ENCODE results near the gene RAD51B.

DNA sequence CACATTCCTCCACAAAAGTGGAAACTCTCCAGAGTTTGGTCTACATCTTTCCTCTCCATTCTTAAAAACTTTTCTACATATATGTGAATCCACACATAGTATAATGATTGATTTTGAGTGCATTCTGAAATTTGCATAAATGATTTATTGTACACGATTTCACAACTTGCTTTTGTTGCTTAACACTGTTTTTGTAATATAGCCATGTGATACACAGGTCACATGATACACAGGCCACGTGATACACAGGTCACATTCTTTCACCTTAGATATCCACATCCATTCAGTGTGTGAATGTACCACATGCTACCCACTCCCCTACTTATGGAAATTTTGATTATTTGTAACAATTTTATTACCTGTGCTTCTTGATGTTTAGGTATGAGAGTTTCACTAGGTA is 654.2 kb downstream of the RAD51B start:
- TF ChIP-seq, protein P1, sequence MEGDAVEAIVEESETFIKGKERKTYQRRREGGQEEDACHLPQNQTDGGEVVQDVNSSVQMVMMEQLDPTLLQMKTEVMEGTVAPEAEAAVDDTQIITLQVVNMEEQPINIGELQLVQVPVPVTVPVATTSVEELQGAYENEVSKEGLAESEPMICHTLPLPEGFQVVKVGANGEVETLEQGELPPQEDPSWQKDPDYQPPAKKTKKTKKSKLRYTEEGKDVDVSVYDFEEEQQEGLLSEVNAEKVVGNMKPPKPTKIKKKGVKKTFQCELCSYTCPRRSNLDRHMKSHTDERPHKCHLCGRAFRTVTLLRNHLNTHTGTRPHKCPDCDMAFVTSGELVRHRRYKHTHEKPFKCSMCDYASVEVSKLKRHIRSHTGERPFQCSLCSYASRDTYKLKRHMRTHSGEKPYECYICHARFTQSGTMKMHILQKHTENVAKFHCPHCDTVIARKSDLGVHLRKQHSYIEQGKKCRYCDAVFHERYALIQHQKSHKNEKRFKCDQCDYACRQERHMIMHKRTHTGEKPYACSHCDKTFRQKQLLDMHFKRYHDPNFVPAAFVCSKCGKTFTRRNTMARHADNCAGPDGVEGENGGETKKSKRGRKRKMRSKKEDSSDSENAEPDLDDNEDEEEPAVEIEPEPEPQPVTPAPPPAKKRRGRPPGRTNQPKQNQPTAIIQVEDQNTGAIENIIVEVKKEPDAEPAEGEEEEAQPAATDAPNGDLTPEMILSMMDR (IDR thresholded peaks at IDR 0.05) = no peak
- TF ChIP-seq EP300 (IDR thresholded peaks at IDR 0.05) = no peak
- no peak for TF ChIP-seq POLR2AphosphoS5 (IDR thresholded peaks at IDR 0.05)
- TF ChIP-seq POLR2A (IDR thresholded peaks at IDR 0.05) = no peak

Measured in upper lobe of left lung (tissue), 4 donors.